Measurements from ENCODE around the gene NXNL2.

The NXNL2 gene

DNA sequence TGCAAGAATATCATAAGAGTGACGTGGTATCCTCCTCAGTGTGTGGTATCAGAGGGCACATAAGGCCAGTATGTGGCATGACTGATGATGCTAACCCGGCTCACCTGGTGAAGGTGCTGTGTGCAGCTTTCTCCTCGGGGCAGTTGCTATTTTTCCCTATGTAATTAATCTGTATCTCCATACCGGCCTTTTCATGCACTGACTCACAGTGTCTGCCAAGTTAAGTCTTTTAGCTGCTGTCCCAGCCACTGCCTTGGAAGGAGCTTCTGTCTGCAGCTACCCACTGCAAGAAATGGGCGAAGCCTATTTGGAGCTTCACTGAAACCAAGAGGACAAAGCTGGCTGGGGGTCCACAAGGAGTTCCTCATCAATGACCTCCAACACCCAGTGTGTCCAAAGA lies 46.0 kb downstream of the NXNL2 start:
- DNase-seq, result no peak

DNA sequence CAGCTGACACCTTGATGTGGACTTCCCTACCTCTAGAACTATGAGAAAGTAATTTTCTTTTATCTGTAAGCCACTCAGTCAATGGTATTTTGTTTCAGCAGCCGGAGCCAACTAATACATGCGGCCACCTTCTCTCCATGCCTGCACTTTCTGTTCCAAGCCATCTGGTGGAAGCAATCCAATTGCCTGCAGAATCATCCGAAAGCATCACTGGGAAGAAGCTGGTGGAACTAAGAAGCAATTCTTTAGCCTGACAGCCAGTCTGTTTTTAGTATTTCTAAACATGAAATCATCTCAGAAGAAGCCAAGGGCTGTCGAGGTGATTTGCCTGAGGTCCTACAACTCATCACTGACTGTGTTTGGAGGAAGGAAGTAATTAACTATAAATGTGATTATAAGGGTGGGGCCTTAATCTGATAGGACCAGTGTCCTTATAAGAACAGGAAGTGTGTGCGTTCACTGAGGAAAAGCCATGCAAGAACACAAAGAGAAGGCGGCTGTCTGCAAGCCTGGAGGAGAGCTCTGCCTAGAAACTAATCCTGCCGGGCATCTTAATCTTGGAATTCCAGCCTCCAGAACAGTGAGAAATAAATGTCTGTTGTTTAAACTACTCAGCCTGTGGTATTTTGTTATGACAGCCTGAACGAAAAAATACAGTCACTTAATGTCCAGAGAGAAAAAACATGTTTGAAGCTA lies 49.1 kb downstream of the NXNL2 start:
- DNase-seq, result no peak

DNA sequence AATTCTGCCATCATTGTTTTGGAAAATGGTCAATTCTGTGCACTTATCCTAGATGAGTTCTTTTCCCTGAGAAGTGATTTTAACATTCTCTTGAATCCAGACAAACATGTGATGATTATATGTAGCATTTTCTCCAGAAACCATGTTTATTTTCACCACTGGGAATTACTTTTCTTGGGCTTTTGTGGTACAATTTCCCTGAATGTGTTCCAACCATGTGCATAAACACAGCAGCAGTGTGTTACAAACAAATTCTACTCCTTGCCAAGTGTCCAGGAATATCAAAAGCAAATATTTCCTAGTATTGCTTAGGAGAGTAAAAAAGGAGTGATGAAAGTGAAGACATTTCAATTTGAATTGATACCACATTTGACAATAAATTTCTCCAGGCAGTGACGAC lies 50.4 kb downstream of the NXNL2 start:
- DNase-seq, result no peak

DNA sequence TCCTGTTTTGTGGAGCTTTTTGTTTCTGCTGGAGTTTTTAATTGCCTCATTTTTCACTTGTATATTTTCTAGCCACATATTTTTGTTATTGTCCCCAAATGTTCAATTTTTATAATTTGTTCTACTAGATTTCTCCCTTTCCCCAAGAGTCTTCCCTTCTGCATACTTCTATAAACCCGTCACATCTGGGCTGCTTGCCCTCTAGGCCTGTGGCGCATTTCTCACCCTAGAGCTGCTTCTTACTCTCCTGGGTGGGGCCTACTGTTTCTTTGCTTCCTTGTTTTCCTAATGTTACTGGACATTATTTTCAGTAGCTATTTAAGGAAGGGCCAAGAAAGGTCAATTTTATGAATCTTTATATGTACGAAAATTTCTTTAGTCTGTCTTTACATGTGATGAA lies 51.5 kb downstream of the NXNL2 start:
- DNase-seq, result no peak

DNA sequence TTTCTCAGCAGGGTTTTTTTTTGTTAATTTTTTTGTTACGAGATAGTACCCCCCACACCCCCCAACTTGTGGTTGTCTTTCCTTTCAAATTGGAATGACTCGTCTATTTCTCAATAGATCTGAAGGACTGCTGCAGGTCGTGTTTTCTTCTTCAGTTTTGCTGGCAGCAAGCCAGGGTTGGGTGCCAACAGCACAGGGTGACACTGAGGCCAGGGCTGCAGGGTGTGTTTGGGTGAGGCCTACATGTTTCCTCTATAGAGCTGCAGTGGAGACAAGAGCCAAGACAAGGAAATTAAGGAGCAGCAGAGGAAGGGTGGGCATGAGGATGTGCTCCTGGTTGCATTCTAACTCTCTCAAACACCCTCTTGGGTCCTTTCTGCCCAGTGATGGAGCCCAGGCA lies 52.2 kb downstream of the NXNL2 start:
- no peak for DNase-seq

DNA sequence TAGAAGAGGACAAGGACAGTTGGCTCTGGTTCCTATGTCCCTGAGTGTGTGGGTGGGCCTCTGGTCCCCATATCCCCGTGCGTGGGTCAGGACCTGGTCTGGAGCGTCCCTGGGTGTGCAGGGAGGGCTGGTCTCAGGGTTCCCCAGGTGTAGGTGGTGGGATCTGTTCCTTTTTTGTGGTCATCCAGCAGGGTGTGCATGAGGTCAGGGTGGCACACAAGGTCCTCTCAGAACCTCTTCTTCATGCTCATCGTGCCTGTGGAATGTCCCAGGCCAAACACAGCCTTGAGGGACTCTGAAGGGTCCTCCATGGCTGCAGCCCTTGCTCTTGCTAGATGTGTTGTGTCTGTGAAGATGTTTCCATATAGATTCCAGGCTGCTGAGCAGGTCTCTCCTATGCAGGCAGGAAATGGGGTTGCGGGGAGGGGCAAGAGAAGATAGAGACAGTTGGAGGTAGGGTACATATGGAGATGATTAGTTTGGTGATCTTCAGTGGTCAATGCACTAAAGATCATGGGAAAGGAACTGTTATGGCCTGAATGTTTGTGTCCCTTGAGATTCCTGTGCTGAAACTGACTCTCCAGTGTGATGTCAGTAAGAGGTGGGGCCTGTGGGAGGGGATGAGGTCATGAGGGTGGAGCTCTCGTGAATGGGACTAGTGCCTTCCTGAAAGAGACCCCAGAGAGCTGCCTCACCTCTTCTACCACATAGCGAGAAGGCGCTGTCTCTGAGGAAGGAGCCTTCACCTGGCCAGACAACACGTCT lies 53.1 kb downstream of the NXNL2 start:
- DNase-seq, result no peak

DNA sequence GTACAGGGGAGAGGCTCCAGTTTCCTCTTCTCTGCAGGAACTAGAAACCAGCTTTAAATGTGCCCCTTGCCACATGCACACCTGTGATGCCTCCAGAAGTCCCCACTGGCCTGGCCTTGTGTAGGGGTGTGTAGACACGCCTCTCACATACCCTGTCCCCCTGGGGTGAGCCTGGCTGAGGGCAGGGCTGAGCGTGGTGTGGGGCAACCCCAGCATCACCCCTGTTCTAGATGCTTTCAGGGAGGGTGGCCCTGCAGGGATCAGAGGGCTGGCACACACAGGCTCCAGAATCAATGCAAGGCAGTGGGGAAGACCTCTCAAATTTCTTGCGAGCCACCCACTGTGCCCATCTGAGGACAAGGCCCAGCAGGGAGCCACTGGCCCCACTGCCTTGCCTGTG lies 54.7 kb downstream of the NXNL2 start:
- DNase-seq, result no peak

DNA sequence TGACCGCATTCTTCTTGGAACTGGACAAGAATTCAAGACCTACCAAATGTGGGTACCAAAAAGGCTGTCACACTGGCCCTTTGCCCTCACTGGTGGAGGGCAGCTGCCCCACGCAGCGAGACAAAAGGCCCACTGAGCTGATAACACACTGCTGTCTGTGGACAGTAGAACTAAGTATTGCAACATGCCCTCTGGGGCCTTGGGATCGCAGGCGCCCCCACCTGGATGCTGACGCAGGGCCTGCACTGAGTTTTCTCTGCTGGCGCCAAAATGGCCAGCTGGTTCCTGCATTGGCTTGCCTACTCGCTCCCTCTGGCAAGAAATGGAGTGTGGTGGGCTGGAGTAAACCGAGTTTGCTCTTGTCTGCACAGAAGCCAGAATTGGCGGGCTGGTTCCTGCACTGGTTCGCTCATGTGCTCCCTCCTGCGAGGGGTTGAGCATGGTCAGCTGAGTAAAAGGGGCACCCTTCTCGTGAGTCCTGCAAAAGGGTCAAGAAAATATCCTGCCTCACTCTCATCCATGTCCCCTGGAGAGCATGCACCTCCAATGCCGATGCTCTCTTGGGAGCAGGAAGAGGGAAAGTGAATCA lies 55.7 kb downstream of the NXNL2 start:
- DNase-seq, result no peak

DNA sequence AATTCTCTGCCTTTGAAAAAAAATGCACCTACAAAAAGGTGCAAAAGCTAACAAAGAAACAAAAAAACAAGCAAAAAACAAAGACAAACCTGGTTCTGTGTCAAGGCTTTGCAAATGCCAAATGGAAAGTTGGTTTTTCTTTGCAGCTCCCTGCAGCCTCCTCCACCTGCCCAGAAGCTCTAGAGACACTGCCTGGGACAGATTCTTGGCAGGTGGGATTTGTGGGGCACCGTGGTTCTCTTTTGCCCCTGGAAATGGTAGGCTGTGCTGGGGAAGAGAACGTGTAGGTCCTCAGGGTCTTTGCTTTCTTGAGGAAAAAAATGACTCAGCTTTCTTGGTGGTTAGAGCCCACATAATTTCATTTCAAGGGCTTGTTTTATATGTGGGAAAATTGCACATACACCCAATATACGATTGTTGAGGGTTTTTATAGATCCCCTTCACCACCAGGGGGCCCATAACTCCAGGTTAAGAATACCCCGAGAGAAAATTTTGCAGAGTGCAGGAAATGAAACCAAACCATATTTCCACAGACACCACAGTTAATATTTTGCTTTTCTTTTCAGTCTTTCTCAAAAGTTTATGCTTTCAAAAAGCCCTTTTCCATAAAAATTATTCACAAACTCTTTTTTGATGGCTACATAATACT lies 58.7 kb downstream of the NXNL2 start:
- peak; percentile 42 to 44 for DNase-seq
